OCI-LY3 (cell line): ENCODE results near the gene SULF2.
"Not testable (repeated sequence)": the region's sequence is repeated elsewhere in the genome, so short reads cannot be mapped to it uniquely, and the experiment has no call there.

Experiments used
- H2AFZ ChIP-seq: fragments of 200-600, 300-600 bp; shearing (Covaris generic); 2 replicates; pipeline ENCODE4 v1.6.0; 2014; ENCODE audit warnings: antibody characterized with exemption, low read depth, low read length
- H3K27ac ChIP-seq: fragments of 200-600, 300-600 bp; sonication (generic); 2 replicates; pipeline ENCODE4 v1.5.1; 2014; ENCODE audit warnings: mild to moderate bottlenecking, low read length, moderate library complexity, mixed read lengths
- H3K27me3 ChIP-seq: fragments of 200-600, 300-600 bp; sonication (generic); 2 replicates; pipeline ENCODE4 v1.6.1; 2014; ENCODE audit warnings: low read depth, low read length, mixed read lengths
- H3K36me3 ChIP-seq: fragments of 200-600, 300-600 bp; sonication (generic); replicated peaks from 2 replicates; pipeline ENCODE3; 2014; ENCODE audit warnings: low read depth, low read length, mixed read lengths
- H3K4me1 ChIP-seq: fragments of 300-600, 200-600 bp; sonication (generic); 2 replicates; pipeline ENCODE4 v1.6.1; 2014; ENCODE audit warnings: low read length, mixed read lengths
- H3K4me2 ChIP-seq: fragments of 200-600, 300-600 bp; sonication (generic); 2 replicates; pipeline ENCODE4 v1.6.1; 2014; ENCODE audit warnings: low read length, mixed read lengths
- H3K4me3 ChIP-seq: fragments of 300-600, 200-600 bp; sonication (generic); 2 replicates; pipeline ENCODE4 v1.5.1; 2014; ENCODE audit warnings: antibody characterized with exemption, mild to moderate bottlenecking, low read length, moderate library complexity
- H3K79me2 ChIP-seq: fragments of 300-600, 200-600 bp; shearing (Covaris generic); 2 replicates; pipeline ENCODE4 v1.6.1; 2014; ENCODE audit warnings: mild to moderate bottlenecking, low read length, mixed read lengths
- H3K9ac ChIP-seq: fragments of 300-600, 200-600 bp; shearing (Covaris generic); 2 replicates; pipeline ENCODE4 v1.6.0; 2014; ENCODE audit warnings: mild to moderate bottlenecking, low read length, moderate library complexity
- H3K9me3 ChIP-seq: fragments of 200-600, 300-600 bp; shearing (Covaris generic); 2 replicates; pipeline ENCODE4 v1.6.1; 2014; ENCODE audit warnings: low read length, mixed read lengths; ENCODE audit not compliant: insufficient read depth
- H4K20me1 ChIP-seq: fragments of 200-600, 300-600 bp; sonication (generic); 2 replicates; pipeline ENCODE4 v1.6.1; 2016; ENCODE audit warnings: low read length, mixed read lengths; ENCODE audit not compliant: insufficient read depth
- CTCF ChIP-seq: fragments of 200-600, 300-600 bp; sonication (generic); IDR thresholded peaks from 2 replicates; pipeline ENCODE4 v1.5.1; 2014; ENCODE audit warnings: antibody characterized with exemption, low read length, low read depth
- EZH2phosphoT487 ChIP-seq: fragments of 200-600 bp; shearing (Covaris generic); IDR thresholded peaks from 2 replicates; pipeline ENCODE4 v1.6.1; 2018; ENCODE audit warnings: antibody characterized with exemption, mixed run types, low read depth

SULF2 gene

DNA sequence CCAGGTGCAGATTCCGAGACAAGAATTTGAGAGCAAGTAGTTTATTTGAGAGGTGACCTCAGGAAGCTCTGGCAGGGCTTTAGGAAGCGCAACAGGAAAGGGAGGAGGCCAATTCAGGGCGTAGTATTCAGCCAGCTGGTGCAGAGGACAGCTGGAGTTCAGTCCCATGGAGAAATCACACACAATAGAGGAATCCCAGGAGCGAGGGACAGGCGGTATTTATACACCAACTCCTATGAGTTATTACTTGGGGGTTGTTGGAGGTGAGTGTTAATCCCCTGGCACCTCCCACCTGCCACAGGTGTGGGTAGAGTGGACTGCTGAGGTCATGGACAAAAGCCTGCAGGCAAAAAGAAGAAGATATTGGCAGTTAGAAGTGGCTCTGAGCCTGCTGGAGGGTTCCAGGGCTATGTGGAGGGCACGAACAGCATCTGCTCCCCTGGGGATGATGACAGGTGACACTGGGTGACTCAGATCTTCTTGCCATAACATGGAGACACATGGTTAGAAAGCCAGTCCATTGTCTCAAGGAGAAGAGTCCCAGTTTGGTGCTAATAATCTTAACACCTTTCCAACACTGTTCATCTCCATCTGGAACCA lies 13.9 kb upstream of the SULF2 start:
- Histone ChIP-seq H3K4me1 (no peaks in the 10 kb centered on the region), H3K9ac (no peak overlapping the region), H4K20me1 (no peaks in the 10 kb centered on the region), H3K9me3 (no peaks in the 10 kb centered on the region), H3K4me2 (no peak overlapping the region), H3K36me3 (no peaks in the 10 kb centered on the region), H3K79me2 (no peaks in the 10 kb centered on the region), H3K27ac (no peak overlapping the region), H3K27me3 (no peaks in the 10 kb centered on the region), H2AFZ (no peak overlapping the region), H3K4me3 (no peak overlapping the region)
- TF ChIP-seq CTCF = no peak
- TF ChIP-seq EZH2phosphoT487 = no peak

GRCh38 chr20:47796971-47797370 lies 11.7 kb upstream of the SULF2 start:
- H2AFZ ChIP-seq = no peak overlapping the region
- no peaks in the 10 kb centered on the region for H3K36me3 ChIP-seq
- no peaks in the 10 kb centered on the region for H3K9me3 ChIP-seq
- TF ChIP-seq EZH2phosphoT487 (no peak), CTCF (no peak)
- H3K79me2 ChIP-seq = no peaks in the 10 kb centered on the region
- H4K20me1 ChIP-seq = no peaks in the 10 kb centered on the region
- H3K4me3 ChIP-seq = no peak overlapping the region
- no peak overlapping the region for H3K27ac ChIP-seq
- no peaks in the 10 kb centered on the region for H3K4me1 ChIP-seq
- no peak overlapping the region for H3K4me2 ChIP-seq
- H3K9ac ChIP-seq = no peak overlapping the region
- H3K27me3 ChIP-seq = no peaks in the 10 kb centered on the region

DNA sequence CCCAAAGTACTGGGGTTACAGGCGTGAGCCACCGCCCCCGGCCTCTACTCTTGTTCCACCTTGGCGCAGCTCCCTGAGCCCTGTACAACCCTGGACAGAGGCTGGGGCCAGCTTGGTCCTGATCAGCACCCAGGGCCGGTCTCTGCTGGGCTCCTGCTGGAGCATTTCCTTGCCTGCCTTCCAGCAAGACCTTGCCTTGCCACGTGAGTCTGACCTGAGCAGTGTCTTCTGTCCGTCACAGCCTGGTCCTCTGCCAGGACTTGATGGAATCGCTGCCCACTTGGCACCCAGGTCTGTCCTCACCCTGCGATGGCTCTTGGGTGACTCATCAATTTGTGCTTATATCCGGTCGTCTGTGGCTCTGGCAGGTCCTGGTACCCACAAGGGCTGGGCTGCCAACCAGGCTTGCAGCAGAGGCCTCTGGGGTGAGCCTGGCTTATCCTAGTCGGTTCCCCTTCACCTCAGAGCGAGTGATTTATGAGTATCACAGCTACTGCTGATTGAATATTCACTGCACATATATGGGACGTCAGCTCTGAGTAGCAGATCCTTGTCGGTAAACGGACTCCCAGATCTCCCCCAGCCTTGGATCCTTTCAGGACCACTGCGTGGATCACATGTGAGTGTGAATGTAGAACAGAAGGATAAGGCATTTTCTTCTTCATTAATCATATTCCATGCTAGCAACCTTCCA lies 10.1 kb upstream of the SULF2 start:
- no peak overlapping the region for H2AFZ ChIP-seq
- H3K79me2 ChIP-seq = no peaks in the 10 kb centered on the region
- H3K9ac ChIP-seq = no peak overlapping the region
- TF ChIP-seq CTCF (no peak), EZH2phosphoT487 (no peak)
- peaks cover 4% of the 10 kb centered on the region; the same call in 1 of the 2 replicates for H3K27me3 ChIP-seq
- H3K4me2 ChIP-seq = no peak overlapping the region
- no peaks in the 10 kb centered on the region for H3K36me3 ChIP-seq
- H3K4me3 ChIP-seq = no peak overlapping the region
- no peaks in the 10 kb centered on the region for H4K20me1 ChIP-seq
- H3K27ac ChIP-seq = no peak overlapping the region
- no peaks in the 10 kb centered on the region for H3K4me1 ChIP-seq
- H3K9me3 ChIP-seq = no peaks in the 10 kb centered on the region

DNA sequence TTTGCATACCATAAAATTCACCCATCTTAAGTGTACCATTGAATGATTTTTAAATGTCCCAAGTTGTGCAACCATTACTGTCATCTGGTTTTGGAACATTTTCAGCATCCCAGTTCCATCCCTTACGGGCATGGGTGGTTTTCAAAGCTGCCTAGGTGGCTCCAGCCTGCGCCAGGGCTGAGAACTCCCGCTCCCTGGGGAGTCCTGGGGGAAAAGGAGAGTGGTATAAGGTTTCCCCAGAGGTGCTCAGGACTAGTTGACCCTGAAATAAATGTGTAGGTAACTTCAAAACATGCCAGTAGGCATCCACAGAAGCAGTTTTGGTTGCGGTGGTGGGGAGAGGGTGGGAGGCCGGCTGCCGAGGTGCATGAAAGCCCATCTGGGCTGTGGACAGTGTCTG lies 9.0 kb upstream of the SULF2 start:
- not testable (repeated sequence) for H3K27ac ChIP-seq, H2AFZ ChIP-seq

More for the DNA sequence above, 9.0 kb upstream of the SULF2 start:
- H3K9me3 ChIP-seq, H3K4me1 ChIP-seq, H3K9ac ChIP-seq, H4K20me1 ChIP-seq, H3K36me3 ChIP-seq, H3K4me3 ChIP-seq, H3K4me2 ChIP-seq, H3K79me2 ChIP-seq: not testable (repeated sequence)
- peaks cover 14% of the 10 kb centered on the region; the same call in 1 of the 2 replicates for H3K27me3 ChIP-seq
